Colonic mucosa (tissue), 4 donors: Measurements from ENCODE around the gene MAX. TPM values are rescaled to one million over a fixed set of nuclear protein-coding genes. Genes with fewer than 3 reads are reported as not detected.

Source experiments
- DNase-seq: peaks from one replicate; pipeline ENCODE4 v3.0.0-alpha.2; 2020
- H3K27ac ChIP-seq: fragments of 200-600 bp; one replicate; pipeline ENCODE4 v1.8.0; 2021
- H3K27me3 ChIP-seq: fragments of 200-600 bp; one replicate; pipeline ENCODE4 v1.8.0; 2021
- H3K36me3 ChIP-seq: fragments of 200-600 bp; one replicate; pipeline ENCODE4 v1.8.0; 2021
- H3K4me1 ChIP-seq: fragments of 200-600 bp; one replicate; pipeline ENCODE4 v1.8.0; 2021; ENCODE audit warnings: mild to moderate bottlenecking
- H3K4me3 ChIP-seq: fragments of 200-600 bp; one replicate; pipeline ENCODE4 v1.8.0; 2021
- H3K9ac ChIP-seq, 2 donors: one replicate each; pipeline ENCODE4 v1.7.0; 2013; ENCODE audit warnings: control low read depth in 2 of 2, low read depth in 2 of 2, low read length in 2 of 2
- H3K9me3 ChIP-seq: fragments of 200-600 bp; one replicate; pipeline ENCODE4 v1.8.0; 2021
- CTCF ChIP-seq: fragments of 200-600 bp; IDR thresholded peaks from one replicate; pipeline ENCODE4 v1.8.0; 2022; ENCODE audit warnings: antibody characterized with exemption, mild to moderate bottlenecking
- intact Hi-C: fragments of 100-400 bp; cut with DNase I; formaldehyde crosslinking; loops from one replicate; pipeline ENCODE4 v1.14.1; 2022
- total RNA-seq, 2 donors: library from RNA; stranded (reverse); fragmentation: NEBNext Ultra II Directional in 1 of 2; extraction: Animal tissue kit (Norgen Biotek cat#: 25700) in 1 of 2; gene quantifications; one replicate each; pipeline ENCODE4 v1.2.1, GENCODE V29; 2021
- donor health status: healthy.
- donor health status: DM: no; HTN: no; CAD: no.
- donor health status: DM: no; HTN: no; CAD: no.

Gene MAX
- total RNA-seq, 2 donors from 2014 or later: 91.1 to 107 TPM

- no peaks in the 10 kb centered on the region for H3K9me3 ChIP-seq
- no peak overlapping the region for H3K9ac ChIP-seq
- peak overlapping the region; percentile 61 for H3K27ac ChIP-seq
- no peak for TF ChIP-seq CTCF
- peaks cover 16% of the 10 kb centered on the region for H3K4me1 ChIP-seq
- H3K27me3 ChIP-seq: no peaks in the 10 kb centered on the region
- peaks cover 3% of the 10 kb centered on the region for H3K36me3 ChIP-seq
- intact Hi-C loops: no loop called here
- DNase-seq: peak; percentile 89
- no peak overlapping the region for H3K4me3 ChIP-seq
These were observed 21.2 kb downstream of the MAX start for GRCh38 chr14:65080960-65081747.

GRCh38 chr14:65079768-65080167 lies 22.5 kb downstream of the MAX start:
- H3K4me3 ChIP-seq: no peak overlapping the region
- H3K9ac ChIP-seq: no peak overlapping the region
- peaks cover 16% of the 10 kb centered on the region for H3K4me1 ChIP-seq
- no peak for DNase-seq
- no peaks in the 10 kb centered on the region for H3K9me3 ChIP-seq
- H3K27me3 ChIP-seq: no peaks in the 10 kb centered on the region
- intact Hi-C loops: no loop called here
- TF ChIP-seq CTCF: no peak
- H3K36me3 ChIP-seq: no peaks in the 10 kb centered on the region
- H3K27ac ChIP-seq: no peak overlapping the region

- H3K36me3 ChIP-seq: no peaks in the 10 kb centered on the region
- H3K9ac ChIP-seq: no peak overlapping the region
- intact Hi-C loops: no loop called here
- no peaks in the 10 kb centered on the region for H3K27me3 ChIP-seq
- no peak overlapping the region for H3K27ac ChIP-seq
- H3K4me1 ChIP-seq: peaks cover 16% of the 10 kb centered on the region
- TF ChIP-seq CTCF: no peak
- H3K9me3 ChIP-seq: no peaks in the 10 kb centered on the region
- H3K4me3 ChIP-seq: no peak overlapping the region
- DNase-seq: no peak
These were observed 23.1 kb downstream of the MAX start for GRCh38 chr14:65079201-65079600.

GRCh38 chr14:65077318-65077717 lies 25.0 kb downstream of the MAX start:
- H3K27ac ChIP-seq: no peak overlapping the region
- H3K36me3 ChIP-seq: no peaks in the 10 kb centered on the region

GRCh38 chr14:65075628-65076325 lies 26.5 kb downstream of the MAX start:
- Histone ChIP-seq H3K9me3 (no peaks in the 10 kb centered on the region), H3K4me3 (no peak overlapping the region), H3K36me3 (no peaks in the 10 kb centered on the region), H3K4me1 (peaks cover 27% of the 10 kb centered on the region), H3K9ac (no peak overlapping the region), H3K27ac (no peak overlapping the region), H3K27me3 (no peaks in the 10 kb centered on the region)
- no peak for DNase-seq
- intact Hi-C loops: no loop called here
- no peak for TF ChIP-seq CTCF

More at GRCh38 chr14:65077318-65077717, 25.0 kb downstream of the MAX start:
- Histone ChIP-seq H3K4me3 (no peak overlapping the region), H3K27me3 (no peaks in the 10 kb centered on the region), H3K4me1 (peaks cover 28% of the 10 kb centered on the region), H3K9ac (no peak overlapping the region), H3K9me3 (no peaks in the 10 kb centered on the region)
- no peak for DNase-seq
- no peak for TF ChIP-seq CTCF
- intact Hi-C loops: no loop called here
